Ecto neural progenitor cell (in vitro differentiated cells): ENCODE results near the gene JAKMIP1.
"Not testable (repeated sequence)": the region's sequence is repeated elsewhere in the genome, so short reads cannot be mapped to it uniquely, and the experiment has no call there.

Experiments used
- DNase-seq: peaks from one replicate; pipeline ENCODE4 v3.0.0-alpha.2; 2018; ENCODE audit warnings: low spot score

Gene JAKMIP1

DNA sequence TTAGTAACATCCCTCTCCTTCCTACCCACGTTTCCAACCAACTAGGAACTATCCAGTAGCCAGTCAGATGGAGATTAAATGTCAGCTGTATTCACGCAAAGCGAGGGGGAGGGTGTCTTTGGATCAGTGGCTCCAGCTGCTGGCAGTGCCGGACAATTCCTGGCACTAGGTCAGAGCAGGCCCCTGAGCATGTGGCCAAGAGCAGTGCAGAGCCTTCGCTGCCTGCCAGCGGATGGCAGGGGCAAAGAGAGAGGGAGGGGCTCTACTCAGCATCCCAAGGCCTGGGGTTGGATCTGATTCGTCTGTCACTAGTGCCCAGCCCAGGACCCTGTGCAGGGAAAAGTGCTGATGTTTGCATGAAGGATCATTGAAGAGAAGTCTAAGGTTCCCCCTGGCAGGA lies 28.7 kb upstream of the JAKMIP1 start:
- no peak for DNase-seq

DNA sequence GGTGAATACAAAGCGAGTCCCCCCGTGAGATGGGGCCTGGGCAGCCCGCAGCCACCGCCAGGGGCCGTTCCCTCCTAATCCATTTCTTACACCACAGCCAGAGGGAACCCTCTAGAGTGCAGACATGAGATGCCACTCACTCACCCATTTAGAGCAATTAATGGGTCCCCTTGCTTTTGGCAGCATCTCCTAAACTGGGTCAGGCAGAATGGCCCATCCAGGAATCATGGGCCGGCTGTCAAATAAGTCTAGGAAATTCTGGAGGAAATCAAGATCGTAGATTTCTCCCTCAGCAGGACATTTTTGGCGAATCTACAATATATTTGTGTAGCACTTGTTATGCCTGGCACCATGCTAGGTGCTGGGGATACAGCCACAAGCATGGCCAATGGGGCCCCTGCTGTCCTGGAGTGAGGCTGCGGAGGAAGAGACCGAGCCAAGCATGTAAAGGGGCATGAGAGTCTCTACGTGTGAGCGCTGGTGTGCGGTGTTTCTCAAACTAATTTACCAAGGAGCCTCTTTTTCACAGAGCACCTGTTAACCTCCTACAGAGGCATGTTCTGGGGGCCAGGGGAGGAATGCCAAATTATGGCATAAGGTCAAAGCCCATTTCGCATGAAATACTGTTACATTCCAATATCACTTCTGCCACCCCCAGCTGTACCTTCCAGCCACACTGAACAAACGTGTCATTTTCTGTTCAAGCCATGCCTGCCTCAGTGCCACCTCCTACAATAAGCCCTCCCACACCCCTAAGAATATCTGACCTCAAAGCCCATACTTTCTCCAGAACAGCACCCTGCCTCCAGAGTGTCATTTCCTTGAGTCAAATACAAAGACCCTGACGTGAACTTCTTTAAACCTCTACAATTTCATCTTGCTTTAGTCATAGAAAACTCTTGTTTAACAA lies 28.1 kb upstream of the JAKMIP1 start:
- no peak for DNase-seq

DNA sequence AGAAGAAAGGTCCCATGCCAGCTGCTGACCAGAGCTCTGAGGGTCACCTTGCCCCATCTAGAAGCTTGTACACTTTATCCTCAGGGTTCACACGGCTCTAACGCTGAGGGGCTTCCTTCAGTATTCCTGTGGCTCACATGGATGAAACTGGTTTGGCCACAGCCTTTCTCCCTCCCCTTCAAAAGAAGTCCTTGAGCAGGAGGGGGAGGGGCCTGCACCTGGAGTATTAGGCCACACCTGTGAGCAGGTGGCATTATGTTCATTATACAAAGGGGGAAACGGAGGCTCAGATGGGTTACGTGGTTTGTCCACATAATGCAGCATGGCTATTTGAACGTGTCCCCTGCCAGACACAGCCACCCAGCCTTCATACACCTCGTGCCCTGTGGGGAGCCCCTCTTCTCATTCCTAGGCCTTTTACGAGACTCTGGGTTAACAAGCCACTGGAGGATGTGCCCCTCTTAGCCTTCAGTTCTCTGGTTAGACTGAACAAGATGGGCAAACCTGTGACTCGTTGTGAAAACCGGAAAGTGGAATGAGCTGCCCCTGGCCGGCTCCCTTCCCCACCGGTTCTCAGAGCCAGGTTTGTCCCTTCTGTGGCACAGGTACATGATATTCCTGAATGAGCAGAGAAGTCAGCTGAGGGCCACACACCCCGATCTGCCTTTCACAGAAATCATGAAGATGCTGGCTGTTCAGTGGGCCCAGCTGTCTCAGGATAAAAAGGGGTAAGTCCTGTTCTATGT lies 27.2 kb upstream of the JAKMIP1 start:
- no peak for DNase-seq

DNA sequence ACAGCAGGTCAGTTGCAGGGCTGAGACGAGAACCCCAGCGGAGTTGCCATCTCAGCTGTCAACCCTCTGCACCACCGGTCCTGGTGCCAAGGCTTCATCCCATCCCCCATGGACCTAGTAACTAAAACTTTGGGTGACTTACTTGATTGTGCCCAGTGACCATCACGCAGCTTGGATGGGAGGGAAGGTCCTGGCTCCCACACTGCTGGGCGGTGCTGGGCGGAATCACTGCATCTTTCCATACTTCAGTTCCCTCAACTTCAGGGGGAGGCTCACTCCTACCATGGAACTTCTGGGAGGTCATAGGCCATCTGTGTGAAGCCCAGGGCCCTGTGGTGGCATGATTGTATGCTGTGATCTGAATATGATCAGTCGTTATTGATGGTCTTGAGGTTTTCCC lies 26.2 kb upstream of the JAKMIP1 start:
- no peak for DNase-seq

DNA sequence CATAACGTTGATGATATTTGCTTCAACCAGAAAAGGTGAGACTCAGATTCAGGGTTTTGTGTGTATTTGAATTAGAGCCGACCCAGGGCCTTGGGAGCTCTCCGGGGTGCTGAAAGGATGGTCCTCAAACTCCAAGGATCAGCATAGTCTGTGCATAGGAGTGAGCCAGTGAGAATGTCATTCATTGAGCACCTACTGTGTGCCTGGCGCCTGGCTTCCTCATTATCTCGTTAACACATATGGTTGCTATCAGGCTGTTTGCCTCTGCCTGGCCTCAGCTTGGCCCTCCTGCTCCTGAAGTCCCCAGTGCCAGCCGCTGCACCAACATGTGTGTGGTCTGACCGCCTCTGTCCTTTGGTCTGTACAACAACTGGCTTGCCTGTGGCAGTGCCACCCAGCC lies 25.1 kb upstream of the JAKMIP1 start:
- DNase-seq, result peak; percentile 72

DNA sequence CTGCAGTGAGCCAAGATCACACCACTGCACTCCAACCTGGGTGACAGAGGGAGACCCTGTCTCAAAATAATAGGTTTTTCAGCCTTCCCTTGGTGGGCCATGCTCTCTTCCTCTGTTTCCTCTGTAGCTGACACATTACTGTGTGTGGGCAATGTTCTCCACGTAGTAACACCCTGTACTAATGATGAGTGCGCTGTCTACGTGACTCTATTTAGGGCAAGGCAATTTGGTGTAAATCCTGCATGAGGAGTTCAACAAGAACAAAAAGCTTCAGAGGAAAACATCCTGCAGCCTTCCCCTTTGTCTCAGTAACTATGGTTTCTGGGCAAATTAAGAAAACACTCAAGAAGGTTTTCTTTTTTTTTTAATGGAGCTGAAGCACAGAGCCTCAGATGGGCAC lies 24.4 kb upstream of the JAKMIP1 start:
- no peak for DNase-seq

DNA sequence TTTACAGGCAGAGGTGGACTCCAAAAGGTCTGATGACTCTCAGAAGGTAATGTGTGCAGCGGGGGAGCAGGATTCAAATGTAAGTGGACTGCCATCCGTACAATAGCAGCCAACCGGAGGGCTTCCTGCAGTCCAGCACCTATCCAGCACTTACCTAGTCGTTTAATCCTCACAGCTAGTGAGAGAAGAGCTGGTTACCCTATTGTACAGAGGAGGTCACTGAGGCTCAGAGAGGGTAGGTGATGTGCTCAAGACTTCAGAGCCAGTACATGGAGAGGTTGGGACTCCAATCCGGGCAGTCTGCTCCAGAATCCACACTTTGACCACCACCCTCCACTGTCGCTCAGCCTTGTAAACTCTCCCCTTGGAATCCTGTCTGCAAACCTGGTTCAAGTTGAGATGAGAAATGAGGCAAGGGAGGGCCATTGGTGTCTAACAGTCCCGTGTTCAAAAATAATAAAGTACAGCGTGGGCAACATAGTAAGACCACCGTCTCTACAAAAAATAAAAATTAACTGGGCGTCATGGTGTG lies 22.5 kb upstream of the JAKMIP1 start:
- no peak for DNase-seq

DNA sequence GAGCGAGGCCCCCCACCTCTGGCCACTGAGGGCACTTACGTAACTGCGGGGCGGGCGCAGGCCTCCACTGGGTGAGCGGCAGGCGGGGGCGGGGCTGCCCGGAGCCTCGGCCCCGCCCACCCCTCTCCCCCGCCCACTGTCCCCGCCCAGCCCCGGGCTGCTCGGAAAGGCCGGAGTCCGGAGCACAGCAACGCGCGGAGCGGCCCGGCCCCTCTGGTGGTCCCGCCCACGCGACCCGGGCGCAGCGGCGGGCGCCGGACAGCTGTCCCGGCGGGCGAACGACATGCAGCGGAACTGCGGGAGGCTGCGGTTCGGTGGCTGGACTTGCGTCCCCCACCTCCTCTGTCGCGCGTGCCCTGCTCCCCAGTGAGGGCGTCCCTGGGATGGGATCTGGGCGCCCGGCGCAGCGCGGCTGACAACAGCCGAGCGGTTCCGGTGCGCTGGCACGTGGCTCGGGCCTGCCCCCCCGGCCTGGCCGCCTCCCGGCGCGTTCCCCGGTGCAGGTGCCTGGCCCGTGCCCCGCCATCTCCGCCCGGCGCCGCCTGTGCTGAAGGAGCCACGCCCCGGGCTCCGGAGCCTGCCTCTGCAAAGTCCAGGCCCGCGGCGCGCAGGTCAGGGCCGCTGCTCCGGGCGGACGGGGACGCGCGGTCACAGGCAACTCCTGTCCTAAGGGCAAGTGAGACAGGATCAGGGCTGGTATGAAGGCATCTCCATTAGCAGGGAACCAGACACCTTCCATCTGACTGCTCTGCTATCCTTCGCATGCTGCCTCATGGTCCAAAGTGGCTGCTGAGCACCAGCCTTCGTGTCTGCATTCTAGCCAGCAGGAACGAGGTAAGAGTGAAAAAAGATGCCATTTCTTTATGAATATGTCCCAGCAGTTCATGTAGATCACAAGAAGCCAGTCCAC lies 21.8 kb upstream of the JAKMIP1 start:
- DNase-seq, result peak; percentile 88

DNA sequence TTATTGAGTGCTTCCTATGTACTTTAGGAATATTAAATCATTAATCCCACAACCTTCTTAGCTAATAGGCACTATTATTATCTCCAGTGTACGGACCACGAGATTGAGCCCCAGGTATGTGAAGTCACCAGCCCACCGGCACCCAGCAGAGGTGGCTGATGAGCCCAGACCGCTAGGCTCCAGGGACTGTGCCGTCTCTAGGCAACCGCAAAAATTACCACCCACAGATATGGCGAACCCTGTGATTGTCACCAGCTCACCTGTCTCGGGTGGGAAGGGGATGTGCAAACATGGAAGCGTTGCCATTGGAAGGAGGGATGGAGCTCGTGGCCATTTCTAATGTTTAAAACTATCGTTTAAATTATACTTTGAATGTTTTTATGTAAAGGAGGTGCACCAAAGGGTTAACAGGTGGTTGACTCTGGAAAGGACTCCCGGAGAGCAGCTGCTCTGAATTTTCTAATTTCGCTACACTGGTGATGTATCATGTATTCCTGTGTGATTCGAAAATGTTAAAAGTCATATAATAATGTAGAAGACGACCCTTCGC lies 21.0 kb upstream of the JAKMIP1 start:
- no peak for DNase-seq

DNA sequence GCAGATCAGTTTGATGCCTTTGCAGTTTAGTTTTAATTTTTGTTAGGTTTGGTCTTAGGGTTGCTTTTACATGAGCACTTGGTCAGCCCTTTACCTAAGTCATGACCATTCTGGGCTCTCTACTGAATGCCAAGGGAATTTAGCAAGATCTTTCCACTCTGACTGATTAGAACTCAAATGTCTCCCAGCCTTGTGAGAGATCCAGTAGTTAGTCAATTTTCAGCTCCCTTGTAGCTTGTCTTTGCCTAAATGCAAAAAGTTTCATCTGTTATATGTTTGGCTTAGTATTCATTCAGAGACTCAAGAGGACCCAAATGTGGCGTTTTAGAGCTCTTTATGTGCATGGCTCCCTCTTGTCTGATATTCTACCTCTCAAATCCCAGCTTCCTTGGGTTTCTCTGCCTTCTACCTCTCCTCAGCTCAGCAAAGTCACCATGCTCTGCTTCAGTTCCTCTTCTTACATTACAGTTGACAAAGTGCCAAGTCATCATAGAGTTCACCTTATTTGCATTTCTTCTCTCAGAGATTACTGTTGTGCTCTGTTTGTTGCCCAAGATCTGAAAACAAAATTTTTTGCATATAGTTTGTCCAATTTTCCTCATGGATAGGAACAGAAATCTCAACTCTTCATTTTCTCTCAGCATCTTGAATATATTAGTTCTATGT lies 17.5 kb upstream of the JAKMIP1 start:
- DNase-seq, result no peak

DNA sequence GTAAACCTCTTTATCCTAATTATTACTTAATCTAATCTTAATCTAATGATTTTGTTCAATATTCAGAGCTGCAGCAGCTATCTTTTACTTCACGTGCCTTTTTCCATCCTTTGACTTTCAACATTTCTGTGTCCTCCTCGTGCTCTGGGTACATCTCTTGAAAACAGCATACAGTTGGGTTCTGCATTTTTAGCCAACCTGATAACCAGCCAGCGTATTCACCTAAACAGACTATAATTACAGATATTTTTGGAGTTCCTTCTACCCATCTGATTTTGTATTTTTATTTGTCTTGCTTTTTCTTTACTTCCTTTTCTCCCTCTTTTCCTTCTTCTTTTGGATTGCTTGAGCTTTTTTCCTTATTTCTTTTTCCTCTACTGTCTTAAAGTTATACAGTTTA lies 16.2 kb upstream of the JAKMIP1 start:
- DNase-seq, result no peak

DNA sequence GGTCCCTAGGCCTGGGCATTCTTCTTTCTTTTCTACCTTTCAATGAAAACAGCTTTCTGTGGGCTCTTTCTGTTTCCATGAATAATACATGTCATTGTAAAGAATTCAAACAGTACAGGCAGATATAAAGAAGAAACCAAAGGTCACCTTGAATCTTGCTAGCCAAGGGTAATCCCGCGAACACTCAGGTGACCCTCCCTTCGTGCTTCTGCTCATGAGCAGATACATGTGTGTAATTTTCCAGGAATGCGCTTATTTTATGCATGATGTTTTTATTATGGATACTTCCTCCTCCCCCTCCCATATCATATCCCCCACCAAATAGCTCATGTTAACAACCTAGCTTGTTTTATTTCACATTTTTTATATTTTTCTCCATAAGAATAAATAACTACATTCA lies 9.6 kb upstream of the JAKMIP1 start:
- DNase-seq, result no peak

DNA sequence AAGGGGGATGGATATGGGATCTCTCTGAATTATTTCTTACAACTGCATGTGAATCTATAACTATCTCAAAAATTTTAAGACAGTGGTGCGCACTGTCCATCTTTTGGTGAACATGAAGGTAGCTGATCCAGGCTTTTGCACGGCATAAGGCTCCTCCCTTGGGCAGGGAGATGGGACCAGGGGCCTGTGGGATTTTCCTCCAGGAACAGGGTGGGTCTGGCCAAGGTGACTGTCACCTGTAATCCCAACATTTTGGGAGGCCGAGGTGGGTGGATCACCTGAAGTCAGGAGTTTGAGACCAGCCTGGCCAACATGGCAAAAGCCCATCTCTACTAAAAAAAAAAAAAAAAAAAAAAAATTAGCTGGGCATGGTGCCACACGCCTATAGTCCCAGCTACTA lies 8.9 kb upstream of the JAKMIP1 start:
- not testable (repeated sequence) for DNase-seq

DNA sequence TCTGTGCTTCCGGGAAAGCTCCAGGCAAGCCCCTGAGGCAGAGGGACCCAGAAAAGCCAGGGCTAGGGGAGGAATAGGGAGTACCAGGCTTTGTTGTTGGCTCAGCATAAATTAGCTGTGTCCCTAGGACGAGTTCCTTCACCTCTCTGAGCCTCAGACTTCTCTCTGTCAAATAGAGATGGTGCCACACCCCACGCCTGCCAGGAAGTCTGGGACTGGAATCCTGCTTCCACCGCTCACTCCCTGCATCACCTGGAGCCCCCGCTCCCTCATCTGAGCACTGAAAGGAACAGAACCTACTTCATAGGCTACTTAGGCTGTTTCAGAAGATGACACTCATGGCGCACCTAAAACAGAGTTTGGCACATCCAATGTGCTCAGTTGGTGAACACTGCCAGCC lies 8.1 kb upstream of the JAKMIP1 start:
- DNase-seq, result peak; percentile 14

DNA sequence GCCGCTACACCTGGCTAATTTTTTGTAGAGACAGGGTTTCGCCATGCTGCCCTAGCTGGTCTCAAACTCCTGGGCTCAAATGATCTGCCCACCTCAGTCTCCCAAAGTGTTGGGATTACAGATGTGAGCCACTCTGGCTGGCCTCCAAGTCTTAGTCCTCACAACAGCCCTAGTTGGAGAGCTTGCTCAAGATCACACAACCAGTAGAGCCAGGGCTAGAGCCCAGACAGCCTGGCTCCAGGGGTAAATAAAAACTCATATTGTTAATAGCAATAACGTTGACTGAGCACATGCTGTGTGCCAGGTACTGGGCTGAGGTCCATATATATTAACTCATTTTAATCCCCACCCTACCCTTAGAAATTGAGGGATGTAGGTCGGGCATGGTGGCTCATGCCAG lies 7.3 kb upstream of the JAKMIP1 start:
- DNase-seq, result peak; percentile 13

DNA sequence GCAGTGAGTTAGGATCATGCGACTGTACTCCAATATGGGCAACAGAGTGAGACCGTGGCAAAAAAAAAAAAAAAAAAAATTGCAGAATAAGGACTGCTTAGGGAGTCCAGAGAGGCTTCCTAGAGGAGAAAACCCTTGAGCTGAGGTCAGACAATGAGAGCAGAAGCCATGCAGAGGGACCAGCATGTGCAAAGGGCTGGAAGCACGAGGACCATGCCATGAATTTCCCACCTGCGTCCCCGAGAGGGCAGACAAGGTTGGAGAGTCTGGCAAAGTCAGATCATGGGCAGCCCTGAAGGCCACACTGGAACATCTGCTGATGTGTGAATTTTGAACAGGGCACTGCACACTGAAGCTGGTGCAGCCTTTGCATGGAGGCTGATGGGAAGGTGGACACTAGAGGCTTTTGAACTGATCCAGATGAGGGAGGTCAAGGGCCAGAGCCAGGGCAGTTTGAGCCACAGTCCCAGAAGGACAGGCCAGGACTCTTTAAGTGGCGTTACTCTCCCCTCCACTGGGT lies 6.5 kb upstream of the JAKMIP1 start:
- peak; percentile 35 for DNase-seq

DNA sequence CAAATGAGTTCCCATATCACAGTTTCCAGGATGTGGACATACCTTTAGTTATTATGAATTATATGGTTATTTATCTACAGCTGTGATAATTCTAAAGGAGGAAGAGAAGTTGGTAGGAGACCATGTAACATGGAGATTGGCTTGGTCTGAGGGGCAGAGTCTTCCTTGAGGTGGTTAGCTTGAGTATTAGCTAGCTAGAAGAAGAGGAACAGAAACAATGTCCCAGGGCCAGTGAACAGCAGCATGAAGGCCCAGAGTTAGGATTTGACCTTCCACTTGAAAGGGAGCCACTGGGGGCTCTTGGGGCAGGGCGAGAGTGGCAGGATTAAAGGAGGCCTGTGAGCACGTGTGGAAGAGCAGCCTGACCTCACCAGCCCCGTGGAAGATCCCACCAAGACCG lies 5.6 kb upstream of the JAKMIP1 start:
- no peak for DNase-seq

DNA sequence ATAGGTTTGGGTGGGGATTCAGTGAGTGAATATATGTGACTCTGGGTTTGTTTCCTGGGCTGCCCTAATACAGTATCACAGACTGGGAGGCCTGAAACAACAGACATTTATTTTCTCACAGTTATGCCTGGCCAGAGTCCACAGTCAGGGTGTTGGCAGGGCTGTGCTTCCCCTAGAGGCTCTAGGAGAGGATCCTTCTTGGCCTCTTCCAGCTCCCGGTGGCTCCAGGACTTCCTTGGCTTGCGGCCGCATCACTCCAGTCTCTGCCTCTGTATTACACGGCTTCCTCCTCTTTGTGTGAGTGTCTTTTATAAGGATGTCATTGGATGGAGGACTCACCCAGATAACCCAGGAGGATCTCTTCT lies 5.2 kb upstream of the JAKMIP1 start:
- no peak for DNase-seq

DNA sequence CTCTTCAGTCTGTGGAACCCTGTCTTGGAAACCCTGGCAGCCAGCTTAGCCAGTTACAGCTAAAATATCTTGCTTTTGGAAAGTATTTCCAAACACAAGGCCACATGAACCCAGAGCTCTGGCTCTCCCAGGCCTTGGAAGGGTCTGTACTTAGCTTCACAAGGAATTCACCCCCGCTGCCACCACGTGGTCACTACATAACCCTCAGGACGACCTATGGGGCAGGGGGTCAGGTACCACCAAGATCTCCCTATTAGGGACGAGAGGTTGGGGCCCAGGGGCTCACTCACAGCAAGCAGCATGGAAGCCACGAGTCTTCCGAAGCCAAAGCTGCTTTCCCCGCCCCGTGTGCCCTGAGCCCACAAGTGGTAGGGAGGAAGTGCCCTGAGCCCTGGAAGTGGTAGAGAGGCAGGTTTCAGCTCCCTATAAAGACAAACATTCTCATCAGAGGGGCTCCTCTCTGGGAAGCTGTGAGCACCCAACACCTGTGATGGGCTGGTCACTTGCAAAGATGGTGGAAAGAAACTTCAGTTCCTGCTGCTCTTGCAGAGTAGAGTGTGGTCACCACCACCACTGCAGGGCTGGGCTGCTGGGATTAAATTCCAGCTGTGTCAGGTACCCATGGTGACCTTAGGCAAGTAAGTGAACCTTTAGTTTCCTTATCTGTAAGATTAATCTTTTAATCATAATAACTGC lies 4.7 kb upstream of the JAKMIP1 start:
- DNase-seq, result no peak

DNA sequence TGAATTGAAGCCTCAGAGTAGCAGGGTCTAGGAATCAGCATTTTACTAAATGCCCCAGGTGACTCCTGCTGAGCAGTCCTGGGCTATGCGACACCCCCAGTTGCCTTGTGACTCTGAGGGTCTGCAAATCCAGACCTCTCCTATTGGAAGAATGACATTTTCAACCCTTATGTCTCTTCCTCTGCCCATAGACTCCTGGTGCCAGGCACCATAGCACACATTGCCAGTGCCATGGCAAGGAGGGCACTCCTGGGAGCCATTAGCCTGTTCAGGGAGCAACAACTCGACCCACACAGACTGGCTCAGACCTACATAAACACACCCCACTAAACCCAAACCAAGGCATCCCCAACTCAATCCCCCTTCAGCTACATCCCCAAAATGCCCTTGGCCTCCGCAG lies 3.7 kb upstream of the JAKMIP1 start:
- no peak for DNase-seq
